SK-N-SH treated with all-trans-retinoic acid at 6 μM for 48 hours (cell line): Measurements from ENCODE around the gene RPS6KA4.

Experiments
- ATAC-seq: fragments of 200-7000 bp; cut with Tn5 transposase; 3 replicates; pipeline ENCODE4 v1.9.1; 2020; ENCODE audit warnings: mild to moderate bottlenecking, moderate library complexity
- ARNTL ChIP-seq: fragments of 450-650 bp; formaldehyde crosslinking; IDR thresholded peaks from 2 replicates; pipeline ENCODE4 v1.5.0; 2020; ENCODE audit warnings: low read depth, mild to moderate bottlenecking, moderate library complexity, borderline replicate concordance
- CSDC2 ChIP-seq: fragments of 250-450 bp; sonication (Bioruptor Pico); IDR thresholded peaks from 2 replicates; pipeline ENCODE4 v1.5.0; 2020; ENCODE audit warnings: mild to moderate bottlenecking, moderate library complexity
- GLIS3 ChIP-seq: fragments of 250-450 bp; sonication (Bioruptor Pico); IDR thresholded peaks from 2 replicates; pipeline ENCODE4 v1.5.0; 2020; ENCODE audit warnings: mild to moderate bottlenecking, moderate library complexity
- ISL1 ChIP-seq: fragments of 250-450 bp; sonication (Bioruptor Pico); IDR thresholded peaks from 2 replicates; pipeline ENCODE4 v2.1.2; 2022; ENCODE audit warnings: mild to moderate bottlenecking, moderate library complexity
- OSR1 ChIP-seq: fragments of 250-450 bp; sonication (Bioruptor Pico); IDR thresholded peaks from 2 replicates; pipeline ENCODE4 v1.8.0; 2022; ENCODE audit warnings: moderate library complexity, mild to moderate bottlenecking, inconsistent platforms
- PPARA ChIP-seq: fragments of 250-450 bp; sonication (Bioruptor Pico); IDR thresholded peaks from 2 replicates; pipeline ENCODE4 v1.5.0; 2020; ENCODE audit warnings: mild to moderate bottlenecking, borderline replicate concordance
- RARB ChIP-seq: fragments of 250-450 bp; sonication (Bioruptor Pico); IDR thresholded peaks from 2 replicates; pipeline ENCODE4 v1.8.0; 2021; ENCODE audit warnings: mild to moderate bottlenecking, moderate library complexity
- SNAI2 ChIP-seq: fragments of 250-450 bp; sonication (Bioruptor Pico); IDR thresholded peaks from 2 replicates; pipeline ENCODE4 v1.5.0; 2020; ENCODE audit warnings: mild to moderate bottlenecking, moderate library complexity
- TCF4 ChIP-seq: fragments of 250-450 bp; sonication (Bioruptor Pico); IDR thresholded peaks from 2 replicates; pipeline ENCODE4 v1.8.0; 2021; ENCODE audit warnings: mild to moderate bottlenecking, moderate library complexity, borderline replicate concordance
- TOX ChIP-seq: fragments of 250-450 bp; sonication (Bioruptor Pico); IDR thresholded peaks from 2 replicates; pipeline ENCODE4 v1.8.0; 2021; ENCODE audit warnings: mild to moderate bottlenecking, moderate library complexity, borderline replicate concordance
- TSHZ2 ChIP-seq: fragments of 250-450 bp; sonication (Bioruptor Pico); IDR thresholded peaks from 2 replicates; pipeline ENCODE4 v1.5.0; 2020; ENCODE audit warnings: mild to moderate bottlenecking, moderate library complexity
- ZC3H10 ChIP-seq: fragments of 250-450 bp; sonication (Bioruptor Pico); IDR thresholded peaks from 2 replicates; pipeline ENCODE4 v1.5.1; 2021; ENCODE audit warnings: mild to moderate bottlenecking, moderate library complexity
- ZFP3 ChIP-seq: fragments of 250-450 bp; sonication (Bioruptor Pico); IDR thresholded peaks from 2 replicates; pipeline ENCODE4 v1.5.0; 2020; ENCODE audit warnings: mild to moderate bottlenecking, moderate library complexity
- ZFP30 ChIP-seq: fragments of 450-650 bp; formaldehyde crosslinking; IDR thresholded peaks from 2 replicates; pipeline ENCODE4 v1.5.0; 2022; ENCODE audit warnings: mild to moderate bottlenecking, moderate library complexity
- ZNF565 ChIP-seq: fragments of 450-650 bp; formaldehyde crosslinking; conservative IDR thresholded peaks from 2 replicates; pipeline ENCODE4 v1.5.0; 2020; ENCODE audit warnings: low read depth, mild to moderate bottlenecking, moderate library complexity
- ZNF70 ChIP-seq: fragments of 450-650 bp; formaldehyde crosslinking; IDR thresholded peaks from 2 replicates; pipeline ENCODE4 v1.5.0; 2020; ENCODE audit warnings: mild to moderate bottlenecking, moderate library complexity
- ZNF8 ChIP-seq: fragments of 450-650 bp; formaldehyde crosslinking; IDR thresholded peaks from 2 replicates; pipeline ENCODE4 v1.5.0; 2020; ENCODE audit warnings: mild to moderate bottlenecking, moderate library complexity
- TF ChIP-seq, protein P1 (sequence below): fragments of 250-450 bp; sonication (Bioruptor Pico); IDR thresholded peaks from 2 replicates; pipeline ENCODE4 v1.8.0; 2020; ENCODE audit warnings: mild to moderate bottlenecking, moderate library complexity, borderline replicate concordance
- TF ChIP-seq, protein P2 (sequence below): fragments of 250-450 bp; sonication (Bioruptor Pico); IDR thresholded peaks from 2 replicates; pipeline ENCODE4 v1.5.1; 2020; ENCODE audit warnings: low read depth, mild to moderate bottlenecking, moderate library complexity
- TF ChIP-seq, protein P3 (sequence below): fragments of 250-450 bp; sonication (Bioruptor Pico); IDR thresholded peaks from 2 replicates; pipeline ENCODE4 v1.5.1; 2021; ENCODE audit warnings: mild to moderate bottlenecking, moderate library complexity
- TF ChIP-seq, protein P4 (sequence below): fragments of 250-450 bp; sonication (Bioruptor Pico); IDR thresholded peaks from 2 replicates; pipeline ENCODE4 v1.8.0; 2021; ENCODE audit warnings: low read depth, mild to moderate bottlenecking, moderate library complexity, borderline replicate concordance

RPS6KA4 gene

GRCh38 chr11:64313491-64314145 lies 45.3 kb upstream of the RPS6KA4 start:
- TF ChIP-seq, protein P1, sequence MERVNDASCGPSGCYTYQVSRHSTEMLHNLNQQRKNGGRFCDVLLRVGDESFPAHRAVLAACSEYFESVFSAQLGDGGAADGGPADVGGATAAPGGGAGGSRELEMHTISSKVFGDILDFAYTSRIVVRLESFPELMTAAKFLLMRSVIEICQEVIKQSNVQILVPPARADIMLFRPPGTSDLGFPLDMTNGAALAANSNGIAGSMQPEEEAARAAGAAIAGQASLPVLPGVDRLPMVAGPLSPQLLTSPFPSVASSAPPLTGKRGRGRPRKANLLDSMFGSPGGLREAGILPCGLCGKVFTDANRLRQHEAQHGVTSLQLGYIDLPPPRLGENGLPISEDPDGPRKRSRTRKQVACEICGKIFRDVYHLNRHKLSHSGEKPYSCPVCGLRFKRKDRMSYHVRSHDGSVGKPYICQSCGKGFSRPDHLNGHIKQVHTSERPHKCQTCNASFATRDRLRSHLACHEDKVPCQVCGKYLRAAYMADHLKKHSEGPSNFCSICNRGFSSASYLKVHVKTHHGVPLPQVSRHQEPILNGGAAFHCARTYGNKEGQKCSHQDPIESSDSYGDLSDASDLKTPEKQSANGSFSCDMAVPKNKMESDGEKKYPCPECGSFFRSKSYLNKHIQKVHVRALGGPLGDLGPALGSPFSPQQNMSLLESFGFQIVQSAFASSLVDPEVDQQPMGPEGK (CRISPR knock-in tag), result no peak
- TF ChIP-seq, protein P2, sequence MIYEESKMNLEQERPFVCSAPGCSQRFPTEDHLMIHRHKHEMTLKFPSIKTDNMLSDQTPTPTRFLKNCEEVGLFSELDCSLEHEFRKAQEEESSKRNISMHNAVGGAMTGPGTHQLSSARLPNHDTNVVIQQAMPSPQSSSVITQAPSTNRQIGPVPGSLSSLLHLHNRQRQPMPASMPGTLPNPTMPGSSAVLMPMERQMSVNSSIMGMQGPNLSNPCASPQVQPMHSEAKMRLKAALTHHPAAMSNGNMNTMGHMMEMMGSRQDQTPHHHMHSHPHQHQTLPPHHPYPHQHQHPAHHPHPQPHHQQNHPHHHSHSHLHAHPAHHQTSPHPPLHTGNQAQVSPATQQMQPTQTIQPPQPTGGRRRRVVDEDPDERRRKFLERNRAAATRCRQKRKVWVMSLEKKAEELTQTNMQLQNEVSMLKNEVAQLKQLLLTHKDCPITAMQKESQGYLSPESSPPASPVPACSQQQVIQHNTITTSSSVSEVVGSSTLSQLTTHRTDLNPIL, result no peak
- TF ChIP-seq GLIS3 (CRISPR knock-in tag), result no peak
- TF ChIP-seq, protein P3, sequence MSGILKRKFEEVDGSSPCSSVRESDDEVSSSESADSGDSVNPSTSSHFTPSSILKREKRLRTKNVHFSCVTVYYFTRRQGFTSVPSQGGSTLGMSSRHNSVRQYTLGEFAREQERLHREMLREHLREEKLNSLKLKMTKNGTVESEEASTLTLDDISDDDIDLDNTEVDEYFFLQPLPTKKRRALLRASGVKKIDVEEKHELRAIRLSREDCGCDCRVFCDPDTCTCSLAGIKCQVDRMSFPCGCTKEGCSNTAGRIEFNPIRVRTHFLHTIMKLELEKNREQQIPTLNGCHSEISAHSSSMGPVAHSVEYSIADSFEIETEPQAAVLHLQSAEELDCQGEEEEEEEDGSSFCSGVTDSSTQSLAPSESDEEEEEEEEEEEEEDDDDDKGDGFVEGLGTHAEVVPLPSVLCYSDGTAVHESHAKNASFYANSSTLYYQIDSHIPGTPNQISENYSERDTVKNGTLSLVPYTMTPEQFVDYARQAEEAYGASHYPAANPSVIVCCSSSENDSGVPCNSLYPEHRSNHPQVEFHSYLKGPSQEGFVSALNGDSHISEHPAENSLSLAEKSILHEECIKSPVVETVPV, result no peak
- no peak for TF ChIP-seq TOX (CRISPR knock-in tag)
- TF ChIP-seq OSR1, result no peak
- no peak for TF ChIP-seq ZFP30
- TF ChIP-seq ZFP3, result no peak
- no peak for TF ChIP-seq TCF4 (CRISPR knock-in tag)
- no peak for TF ChIP-seq ZNF70
- TF ChIP-seq SNAI2 (CRISPR knock-in tag), result no peak
- no peak for ATAC-seq

- TF ChIP-seq CSDC2 (CRISPR knock-in tag) (no peak), PPARA (CRISPR knock-in tag) (no peak), ZNF8 (CRISPR knock-in tag) (no peak), GLIS3 (CRISPR knock-in tag) (no peak), TSHZ2 (CRISPR knock-in tag) (no peak), ARNTL (CRISPR knock-in tag) (no peak), ZNF565 (CRISPR knock-in tag) (no peak), ISL1 (no peak), ZNF70 (no peak), RARB (CRISPR knock-in tag) (no peak), ZC3H10 (CRISPR knock-in tag) (no peak)
- TF ChIP-seq, protein P4, sequence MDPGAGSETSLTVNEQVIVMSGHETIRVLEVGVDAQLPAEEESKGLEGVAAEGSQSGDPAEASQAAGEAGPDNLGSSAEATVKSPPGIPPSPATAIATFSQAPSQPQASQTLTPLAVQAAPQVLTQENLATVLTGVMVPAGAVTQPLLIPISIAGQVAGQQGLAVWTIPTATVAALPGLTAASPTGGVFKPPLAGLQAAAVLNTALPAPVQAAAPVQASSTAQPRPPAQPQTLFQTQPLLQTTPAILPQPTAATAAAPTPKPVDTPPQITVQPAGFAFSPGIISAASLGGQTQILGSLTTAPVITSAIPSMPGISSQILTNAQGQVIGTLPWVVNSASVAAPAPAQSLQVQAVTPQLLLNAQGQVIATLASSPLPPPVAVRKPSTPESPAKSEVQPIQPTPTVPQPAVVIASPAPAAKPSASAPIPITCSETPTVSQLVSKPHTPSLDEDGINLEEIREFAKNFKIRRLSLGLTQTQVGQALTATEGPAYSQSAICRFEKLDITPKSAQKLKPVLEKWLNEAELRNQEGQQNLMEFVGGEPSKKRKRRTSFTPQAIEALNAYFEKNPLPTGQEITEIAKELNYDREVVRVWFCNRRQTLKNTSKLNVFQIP (CRISPR knock-in tag), result no peak
- TF ChIP-seq, protein P2, result no peak
- ATAC-seq, result no peak
Measured at GRCh38 chr11:64314146-64314804, 44.7 kb upstream of the RPS6KA4 start.
